ENCODE data around the gene GPR32.
"Not testable (repeated sequence)": the region's sequence is repeated elsewhere in the genome, so short reads cannot be mapped to it uniquely, and the experiment has no call there.

The GPR32 gene

DNA sequence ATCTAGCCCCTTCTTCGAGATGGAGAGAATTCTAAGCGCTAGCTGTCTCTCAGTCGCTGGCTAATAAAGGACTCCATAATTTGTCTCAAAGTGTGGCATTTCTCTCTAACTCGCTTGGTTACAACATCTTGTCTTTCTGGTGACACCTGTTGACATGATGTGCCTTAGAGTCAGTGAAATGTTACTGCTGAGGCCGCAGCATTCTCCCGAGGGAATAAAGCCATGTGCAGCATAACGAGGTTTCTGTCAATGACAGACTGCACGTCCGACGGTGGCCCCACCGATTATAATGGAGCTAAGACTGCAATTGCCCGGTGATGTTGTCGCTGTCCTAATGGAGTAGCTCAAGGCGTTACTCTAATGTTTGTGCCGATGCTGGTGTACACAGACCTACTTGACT is 20.3 kb upstream of the GPR32 start:
- DNase-seq, result no peak

DNA sequence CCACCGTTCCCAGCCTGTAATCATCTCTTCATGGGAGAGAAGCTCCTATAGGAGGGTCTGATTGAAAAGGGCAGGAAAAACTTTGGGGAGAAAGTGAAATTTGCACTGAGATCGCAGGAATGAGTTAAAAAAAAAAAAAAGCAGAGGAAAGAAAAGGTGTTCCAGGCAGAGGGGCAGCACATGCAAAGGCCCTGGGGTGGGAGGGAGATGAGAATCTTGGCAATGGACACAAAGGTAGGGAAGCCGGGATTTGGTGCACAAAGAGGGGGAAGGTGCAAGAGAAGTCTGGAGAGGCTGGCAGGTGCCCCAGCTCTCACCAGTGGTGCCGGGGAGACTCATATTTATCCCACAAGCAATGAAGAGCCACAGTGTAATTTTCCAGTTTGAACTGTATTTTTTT is 16.4 kb upstream of the GPR32 start:
- no peak for DNase-seq

DNA sequence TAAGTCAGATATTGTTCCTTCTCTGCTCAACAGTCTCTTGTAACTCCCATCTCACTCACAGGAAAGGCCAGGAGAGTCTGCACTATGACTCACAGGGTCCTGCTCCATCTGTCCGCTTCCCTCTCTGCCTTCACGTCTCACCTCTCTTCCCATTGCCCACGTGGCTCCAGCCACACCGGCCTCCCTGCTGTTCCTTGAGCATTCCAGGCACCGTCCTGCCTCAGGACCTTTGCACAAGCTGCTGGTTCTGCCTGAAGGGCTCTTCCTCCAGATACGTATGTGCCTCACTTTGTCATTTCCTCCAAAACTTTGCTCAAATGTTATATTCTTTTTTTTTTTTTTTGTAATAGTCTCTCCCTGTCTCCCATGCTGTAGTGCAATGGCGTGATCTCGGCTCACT is 14.0 kb upstream of the GPR32 start:
- not testable (repeated sequence) for DNase-seq

DNA sequence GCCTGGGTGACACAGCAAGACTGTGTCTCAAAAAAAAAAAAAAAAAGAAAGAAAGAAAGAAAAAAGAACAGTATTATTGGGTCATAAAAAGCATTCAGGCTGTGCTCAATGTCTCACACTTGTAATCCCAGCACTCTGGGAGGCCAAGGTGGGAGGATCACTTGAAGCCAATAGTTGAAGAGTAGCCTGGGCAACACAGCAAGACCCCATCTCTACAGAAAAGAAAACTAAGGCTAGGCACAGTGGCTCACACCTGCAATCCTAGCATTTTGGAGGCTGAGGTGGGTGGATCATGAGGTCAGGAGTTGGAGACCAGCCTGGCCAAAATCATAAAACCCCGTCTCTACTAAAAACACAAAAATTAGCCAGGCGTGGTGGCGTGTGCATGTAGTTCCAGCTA is 12.6 kb upstream of the GPR32 start:
- not testable (repeated sequence) for DNase-seq

DNA sequence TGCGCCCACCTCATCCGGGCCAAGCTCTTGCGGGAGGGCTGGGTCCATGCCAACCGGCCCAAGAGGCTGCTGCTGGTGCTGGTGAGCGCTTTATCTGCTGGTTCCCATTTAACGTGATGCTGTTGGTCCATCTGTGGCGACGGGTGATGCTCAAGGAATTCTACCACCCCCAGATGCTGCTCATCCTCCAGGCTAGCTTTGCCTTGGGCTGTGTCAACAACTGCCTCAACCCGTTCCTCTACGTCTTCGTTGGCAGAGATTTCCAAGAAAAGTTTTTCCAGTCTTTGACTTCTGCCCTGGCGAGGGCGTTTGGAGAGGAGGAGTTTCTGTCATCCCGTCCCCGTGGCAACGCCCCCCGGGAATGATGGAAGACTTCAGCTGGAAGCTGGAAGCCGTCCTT is 11.2 kb upstream of the GPR32 start:
- not testable (repeated sequence) for DNase-seq

DNA sequence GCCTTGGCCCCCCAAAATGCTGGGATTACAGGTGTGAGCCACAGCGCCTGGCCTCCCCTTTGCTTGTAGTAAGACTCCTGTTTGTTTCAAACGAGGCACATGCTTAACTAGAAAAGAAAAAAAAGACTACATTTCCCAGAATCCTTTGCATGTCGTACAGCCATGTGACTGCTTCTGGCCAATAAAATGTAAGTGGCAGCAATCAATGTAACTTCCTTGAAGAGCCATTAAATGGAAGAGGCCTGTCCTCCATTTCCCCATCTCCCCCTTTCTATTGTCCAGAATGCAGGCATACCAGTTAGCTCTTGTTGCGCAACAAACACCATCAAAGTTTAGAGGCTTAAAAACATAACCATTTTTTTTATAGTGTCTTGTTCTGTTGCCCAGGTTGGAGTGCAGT is 10.4 kb upstream of the GPR32 start:
- no peak for DNase-seq

DNA sequence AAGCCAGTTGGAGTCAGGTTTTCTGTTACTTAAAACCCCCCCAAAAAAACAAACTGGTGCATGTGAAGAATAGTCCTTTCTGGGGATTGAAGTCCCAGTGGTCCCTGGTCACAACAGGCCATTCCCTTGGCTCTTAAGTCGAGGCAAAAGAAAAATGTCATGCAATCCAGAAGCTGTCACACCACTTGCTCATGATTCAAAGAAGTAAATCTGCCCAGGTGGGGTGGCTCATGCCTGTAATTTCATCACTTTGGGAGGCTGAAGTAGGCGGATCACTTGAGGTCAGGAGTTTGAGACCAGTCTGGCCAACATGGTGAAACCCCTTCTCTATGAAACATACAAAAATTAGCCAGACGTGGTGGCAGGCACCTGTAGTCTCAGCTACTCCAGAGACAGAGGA is 8.8 kb upstream of the GPR32 start:
- DNase-seq, result not testable (repeated sequence)

DNA sequence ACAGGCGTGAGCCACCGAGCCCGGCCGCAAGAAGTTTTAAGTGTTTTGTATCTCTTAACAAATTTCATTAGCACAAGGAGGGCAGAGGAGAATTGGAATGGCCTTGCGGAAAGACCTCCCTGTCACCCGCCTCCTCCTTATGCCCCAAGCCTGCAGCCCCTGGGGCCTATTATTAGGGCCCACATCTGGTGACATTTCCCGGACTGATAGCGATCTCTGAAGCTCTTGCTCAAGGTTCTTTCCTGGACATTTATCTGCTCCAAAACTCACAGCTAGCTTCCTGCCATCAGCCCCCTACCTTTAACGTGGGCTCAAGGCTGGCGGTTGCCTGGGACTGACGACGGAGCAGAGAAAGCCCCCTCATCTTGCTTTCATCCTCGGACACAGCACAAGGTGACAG is 6.7 kb upstream of the GPR32 start:
- not testable (repeated sequence) for DNase-seq

DNA sequence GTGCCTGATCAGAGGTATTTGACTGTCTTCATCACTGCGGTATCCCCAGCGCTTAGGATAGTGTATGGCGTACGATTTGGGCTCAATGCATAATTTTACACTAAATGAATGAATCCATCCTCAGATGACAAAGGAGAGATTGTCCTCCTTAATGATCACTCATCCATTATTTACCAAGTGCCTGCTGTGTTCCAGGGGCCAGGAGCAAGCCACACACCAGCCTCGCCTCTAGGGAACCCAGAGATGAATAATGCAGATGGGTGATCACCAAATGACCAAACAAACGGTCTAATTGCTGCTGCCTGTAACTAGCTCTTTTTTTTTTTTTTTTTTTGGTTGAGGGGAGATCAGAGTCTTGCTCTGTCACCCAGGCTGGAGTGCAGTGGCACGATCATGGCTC is 5.9 kb upstream of the GPR32 start:
- no peak for DNase-seq

DNA sequence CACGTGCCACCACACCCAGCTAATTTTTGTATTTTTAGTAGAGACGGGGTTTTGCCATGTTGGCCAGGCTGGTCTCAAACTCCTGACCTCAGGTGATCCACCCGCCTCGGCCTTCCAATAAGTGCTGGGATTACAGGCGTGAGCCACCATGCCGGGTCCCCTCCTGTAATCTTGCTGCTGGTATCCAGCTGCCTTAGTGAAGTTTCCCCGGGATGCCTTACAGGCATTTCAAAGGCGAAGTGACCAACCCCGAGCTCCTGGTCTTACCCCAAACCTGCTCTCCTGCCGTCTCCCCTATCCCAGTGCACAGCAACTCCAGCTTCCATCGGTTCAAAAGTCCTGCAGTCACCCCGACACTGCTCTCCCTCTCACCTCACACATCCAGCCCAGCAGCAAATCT is 3.5 kb upstream of the GPR32 start:
- DNase-seq, result not testable (repeated sequence)

DNA sequence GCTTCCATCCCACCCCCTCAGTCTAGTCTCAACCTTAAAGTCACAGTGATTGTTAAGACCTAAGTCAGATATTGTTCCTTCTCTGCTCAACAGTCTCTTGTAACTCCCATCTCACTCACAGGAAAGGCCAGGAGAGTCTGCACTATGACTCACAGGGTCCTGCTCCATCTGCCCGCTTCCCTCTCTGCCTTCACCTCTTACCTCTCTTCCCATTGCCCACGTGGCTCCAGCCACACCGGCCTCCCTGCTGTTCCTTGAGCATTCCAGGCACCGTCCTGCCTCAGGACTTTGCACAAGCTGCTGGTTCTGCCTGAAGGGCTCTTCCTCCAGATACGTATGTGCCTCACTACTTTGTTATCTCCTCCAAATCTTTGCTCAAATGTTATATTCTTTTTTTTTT is 3.0 kb upstream of the GPR32 start:
- not testable (repeated sequence) for DNase-seq

DNA sequence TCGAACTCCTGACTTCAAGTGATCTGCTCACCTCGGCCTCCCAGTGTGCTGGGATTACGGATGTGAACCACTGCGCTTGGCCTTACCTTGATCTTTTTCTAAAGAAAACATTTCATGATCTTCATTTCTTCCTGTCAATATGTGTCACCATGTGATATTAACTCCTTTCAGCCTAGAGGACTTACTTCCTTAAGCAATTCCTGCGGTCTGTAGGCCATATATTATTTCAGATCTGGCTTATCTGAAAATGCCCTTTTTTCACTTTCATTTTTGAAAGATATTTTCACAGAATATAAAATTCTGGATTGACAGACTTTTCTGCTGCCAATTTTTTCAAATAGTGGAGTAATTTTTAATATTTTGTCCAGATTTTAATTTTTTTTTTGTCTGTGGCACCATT is 2.0 kb upstream of the GPR32 start:
- no peak for DNase-seq

DNA sequence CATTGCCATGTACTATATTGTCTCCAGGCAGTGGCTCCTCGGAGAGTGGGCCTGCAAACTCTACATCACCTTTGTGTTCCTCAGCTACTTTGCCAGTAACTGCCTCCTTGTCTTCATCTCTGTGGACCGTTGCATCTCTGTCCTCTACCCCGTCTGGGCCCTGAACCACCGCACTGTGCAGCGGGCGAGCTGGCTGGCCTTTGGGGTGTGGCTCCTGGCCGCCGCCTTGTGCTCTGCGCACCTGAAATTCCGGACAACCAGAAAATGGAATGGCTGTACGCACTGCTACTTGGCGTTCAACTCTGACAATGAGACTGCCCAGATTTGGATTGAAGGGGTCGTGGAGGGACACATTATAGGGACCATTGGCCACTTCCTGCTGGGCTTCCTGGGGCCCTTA is 624 bp downstream of the GPR32 start:
- no peak for DNase-seq

DNA sequence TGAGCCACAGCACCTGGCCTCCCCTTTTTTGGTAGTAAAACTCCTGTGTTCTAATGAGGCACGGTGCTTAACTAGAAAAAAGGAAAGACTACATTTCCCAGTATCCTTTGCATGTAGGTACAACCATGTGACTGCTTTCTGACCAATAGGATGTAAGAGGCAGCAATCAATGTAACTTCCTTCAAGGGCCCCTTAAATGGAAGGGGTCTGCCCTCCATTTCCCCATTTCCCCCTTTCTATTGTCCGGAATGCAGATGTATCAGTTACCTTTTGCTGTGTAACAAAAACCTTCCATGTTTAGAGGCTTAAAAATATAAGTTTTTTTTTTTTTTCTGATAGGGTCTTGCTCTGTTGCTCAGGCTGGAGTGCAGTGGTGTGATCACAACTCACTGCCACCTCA is 2.2 kb downstream of the GPR32 start:
- no peak for DNase-seq

DNA sequence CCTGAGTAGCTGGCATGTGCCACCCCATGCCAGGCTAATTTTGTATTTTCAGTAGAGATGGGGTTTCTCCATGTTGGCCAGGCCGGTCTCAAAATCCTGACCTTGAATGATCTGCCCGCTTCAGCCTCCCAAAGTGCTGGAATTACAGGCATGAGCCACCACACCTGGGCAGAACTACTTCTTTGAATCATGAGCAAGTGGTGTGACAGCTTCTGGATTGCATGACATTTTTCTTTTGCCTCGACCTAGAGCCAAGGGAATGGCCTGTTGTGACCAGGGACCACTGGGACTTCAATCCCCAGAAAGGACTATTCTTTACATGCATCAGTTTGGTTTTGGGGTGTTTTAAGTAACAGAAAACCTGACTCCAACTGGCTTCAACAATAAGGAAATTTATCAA is 2.6 kb downstream of the GPR32 start:
- not testable (repeated sequence) for DNase-seq

DNA sequence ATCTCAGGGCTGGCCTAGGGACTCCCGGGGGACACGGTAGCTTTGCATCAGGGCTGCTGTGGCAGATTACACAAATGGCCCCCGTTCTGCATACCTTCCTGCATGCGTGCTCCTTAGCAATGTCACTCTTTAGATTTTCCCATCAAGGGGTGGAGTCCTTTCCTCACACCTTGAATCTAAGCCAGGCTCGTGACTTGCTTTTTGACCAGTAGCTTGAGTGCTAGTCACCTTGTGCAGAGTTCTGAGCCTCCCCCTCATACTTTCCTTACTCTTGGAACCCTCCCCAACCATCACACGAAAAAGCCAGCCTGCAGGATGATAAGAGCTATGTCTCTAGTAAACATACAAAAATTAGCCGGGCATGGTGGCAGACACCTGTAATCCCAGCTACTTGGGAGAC is 3.2 kb downstream of the GPR32 start:
- not testable (repeated sequence) for DNase-seq

DNA sequence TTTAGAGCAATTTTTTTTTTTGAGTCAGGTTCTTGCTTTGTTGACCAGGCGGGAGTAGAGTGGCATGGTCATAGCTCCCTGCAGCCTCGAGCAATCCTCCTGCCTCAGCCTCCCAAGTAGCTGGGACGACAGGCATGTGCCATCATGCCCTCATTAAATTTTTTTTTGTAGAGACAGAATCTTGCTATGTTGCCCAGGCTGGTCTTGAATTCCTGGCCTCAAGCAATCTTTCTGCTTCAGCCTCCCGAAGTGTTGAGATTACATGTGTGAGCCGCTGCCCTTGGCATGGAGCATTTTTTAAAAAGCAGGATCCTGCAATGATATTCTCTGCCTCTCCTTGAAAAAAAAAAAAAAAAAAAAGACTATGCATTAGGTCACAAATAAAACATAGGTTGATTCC is 5.9 kb downstream of the GPR32 start:
- no peak for DNase-seq

DNA sequence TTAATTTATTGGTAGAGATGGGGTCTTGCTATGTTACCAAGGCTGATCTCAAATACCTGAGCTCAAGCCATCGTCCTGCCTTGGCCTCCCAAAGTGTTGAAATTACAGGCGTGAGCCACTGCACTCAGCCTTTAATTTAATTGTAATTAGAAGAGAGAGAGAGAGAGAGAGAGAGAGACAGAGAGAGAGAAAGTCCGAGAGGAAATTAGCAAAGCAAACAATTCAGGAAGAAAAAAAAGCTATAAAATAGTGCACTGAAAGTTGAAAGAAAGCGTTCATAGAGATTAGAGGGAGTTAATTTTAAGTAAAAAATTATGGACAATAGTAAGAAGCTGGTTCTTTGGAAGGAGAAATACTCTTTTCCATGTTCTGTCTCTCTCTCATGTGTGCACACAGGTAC is 7.0 kb downstream of the GPR32 start:
- DNase-seq, result no peak

DNA sequence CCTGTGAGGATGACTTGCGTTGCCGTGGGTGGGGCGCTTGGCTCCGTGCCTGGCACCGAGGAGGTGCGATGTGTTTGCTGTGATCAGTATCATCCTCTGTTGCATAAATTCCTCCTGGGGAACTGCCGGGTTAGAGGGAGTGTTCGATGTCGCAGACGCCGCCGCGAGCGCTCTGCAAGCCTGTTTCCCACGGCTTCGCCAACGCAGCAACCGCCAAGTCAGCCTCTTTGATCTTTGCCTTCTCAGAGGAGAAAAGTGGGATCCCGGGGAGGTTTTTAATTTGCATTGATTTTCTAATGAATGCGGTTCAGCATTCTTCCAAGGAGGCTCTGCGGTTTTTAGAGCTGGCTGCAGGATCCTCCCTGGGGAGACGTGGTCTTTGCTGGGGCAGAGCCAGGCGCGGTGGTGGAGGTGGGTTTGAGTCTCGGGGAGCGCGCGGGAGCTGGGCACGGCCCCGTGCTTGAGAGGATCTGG is 7.6 kb downstream of the GPR32 start:
- DNase-seq, result peak in 1 of 2 experiments; percentile 26

DNA sequence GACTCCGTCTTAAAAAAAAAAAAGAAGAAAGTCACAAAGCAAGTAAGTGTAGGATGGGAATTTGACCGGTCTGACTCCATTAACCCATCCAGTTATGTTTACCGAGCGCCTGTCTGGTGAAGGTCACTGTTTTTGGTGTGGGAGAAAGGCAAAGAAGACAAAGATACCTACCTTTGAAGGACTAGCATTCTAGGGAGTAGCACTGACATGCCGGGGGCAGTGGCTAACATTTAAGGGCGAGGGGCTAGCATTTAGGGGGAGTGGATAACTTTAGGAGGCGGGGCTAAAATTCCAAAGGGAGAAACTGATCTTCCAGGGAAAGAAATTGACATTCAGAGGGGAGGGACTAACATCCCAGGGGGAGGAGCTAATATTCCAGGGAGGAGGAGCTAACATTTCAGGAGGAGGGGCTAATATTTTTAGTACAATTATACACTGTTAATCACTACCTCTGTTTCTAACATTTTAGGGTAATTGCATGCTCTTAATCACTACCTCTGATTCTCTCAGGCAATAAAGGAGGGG is 8.7 kb downstream of the GPR32 start:
- no peak for DNase-seq

DNA sequence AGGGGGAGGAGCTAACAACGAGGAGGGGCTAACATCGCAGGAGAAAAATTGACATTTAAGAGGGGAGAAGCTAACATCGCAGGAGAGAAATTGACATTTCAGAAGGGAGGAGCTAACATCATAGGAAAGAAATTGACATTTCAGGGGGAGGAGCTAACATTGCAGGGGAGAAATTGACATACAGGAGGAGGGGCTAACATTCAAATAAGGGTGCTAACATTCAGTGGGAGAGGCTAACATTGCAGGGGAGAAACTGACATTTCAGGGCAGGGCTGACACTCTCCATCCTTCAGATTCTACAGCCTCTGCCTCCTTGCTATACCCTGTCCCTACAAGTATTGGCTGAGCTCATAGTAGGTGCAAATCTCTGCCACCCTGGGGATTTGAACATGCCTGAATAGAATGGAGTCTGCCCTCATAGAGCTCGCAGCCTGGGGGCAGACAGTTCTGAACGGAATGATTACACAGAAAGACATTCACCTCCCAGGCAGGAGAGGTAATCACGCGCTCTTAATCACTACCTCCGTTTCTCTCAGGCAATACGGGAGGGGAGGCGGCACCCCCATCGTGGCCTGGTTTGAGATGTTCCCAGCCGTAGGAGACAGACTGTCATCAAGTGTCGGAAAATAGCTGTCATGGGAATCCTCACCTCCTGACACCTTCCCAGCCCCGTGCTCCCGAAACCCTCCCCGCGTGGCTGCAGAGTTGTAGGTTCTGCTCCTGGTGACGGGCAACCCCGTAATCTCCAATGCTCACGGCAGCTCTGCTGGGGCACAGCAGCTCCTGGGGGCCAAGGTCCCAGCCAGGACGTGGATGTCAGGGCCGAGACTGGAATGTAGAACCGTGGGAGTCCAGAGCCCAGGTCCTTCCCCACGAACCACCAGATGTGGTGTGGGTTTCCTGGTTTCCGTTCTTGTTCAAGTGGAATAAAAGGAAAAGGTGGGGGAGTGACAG is 9.5 kb downstream of the GPR32 start:
- DNase-seq, result no peak

DNA sequence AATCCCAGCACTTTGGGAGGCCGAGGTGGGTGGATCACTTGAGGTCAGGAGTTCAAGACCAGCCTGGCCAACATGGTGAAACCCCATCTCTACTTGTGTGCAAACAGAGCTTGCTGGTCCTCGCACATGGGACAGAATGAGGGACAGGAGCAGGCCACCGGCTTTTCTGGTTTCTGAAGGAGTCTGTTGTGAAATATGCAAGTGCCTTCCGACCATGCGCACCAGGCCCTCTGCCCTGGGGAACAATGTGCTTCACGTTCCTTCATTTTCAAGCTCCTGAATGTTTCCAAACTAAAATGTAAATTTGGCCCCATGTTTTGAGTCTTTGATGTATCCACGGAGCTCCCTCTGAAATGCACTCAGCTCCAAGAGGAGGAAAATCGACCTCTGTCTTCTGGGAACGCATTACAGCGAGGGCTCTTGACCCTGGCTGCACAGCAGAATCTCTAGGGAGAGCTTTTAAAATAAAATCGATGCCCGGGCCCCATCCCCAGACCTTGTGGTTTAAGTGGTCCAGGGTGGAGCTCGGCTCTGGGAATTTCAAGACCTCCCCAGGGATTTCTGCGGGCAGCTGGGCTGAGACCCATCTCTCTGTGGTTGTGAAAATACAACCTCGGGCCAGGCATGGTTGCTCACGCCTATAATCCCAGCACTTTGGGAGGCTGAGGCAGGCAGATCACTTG is 10.6 kb downstream of the GPR32 start:
- no peak for DNase-seq

DNA sequence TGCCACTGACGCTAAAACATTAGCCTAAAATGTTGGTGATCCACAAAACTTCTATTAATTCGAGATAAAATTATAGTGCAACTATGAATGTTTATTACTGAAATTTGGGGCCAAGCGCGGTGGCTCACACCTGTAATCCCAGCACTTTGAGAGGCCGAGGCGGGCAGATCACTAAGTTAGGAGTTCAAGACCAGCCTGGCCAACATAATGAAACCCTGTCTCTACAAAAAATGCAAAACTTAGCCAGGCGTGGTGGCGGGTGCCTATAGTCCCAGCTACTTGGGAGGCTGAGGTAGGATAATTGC is 13.5 kb downstream of the GPR32 start:
- not testable (repeated sequence) for DNase-seq

DNA sequence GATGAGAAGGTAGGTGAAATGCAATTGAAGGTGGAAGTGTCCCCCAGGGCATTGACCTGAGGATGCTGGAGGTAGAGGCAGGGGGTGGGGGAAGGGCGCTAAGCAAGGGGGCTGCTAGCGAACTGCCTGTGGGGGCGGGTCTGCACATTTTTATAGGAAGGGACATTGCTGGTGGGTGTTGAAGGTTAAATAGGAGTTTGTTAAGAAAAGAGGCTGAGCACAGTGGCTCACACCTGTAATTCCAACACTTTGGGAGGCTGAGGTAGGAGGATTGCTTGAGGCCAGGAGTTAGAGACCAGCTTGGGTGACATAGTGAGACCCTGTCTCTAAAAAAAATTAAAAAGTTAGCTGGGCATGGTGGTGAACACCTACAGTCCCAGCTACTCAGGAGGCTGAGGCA is 14.4 kb downstream of the GPR32 start:
- no peak for DNase-seq

Data from activated T-cell treated with anti-CD3 and anti-CD28 coated beads, Interleukin-2, amount 50 U/mL, for 48 hours (primary cell).